PC-3 (cell line): ENCODE measurements around the gene CAPN1. TPM values are rescaled to one million over a fixed set of nuclear protein-coding genes. Genes with fewer than 3 reads are reported as not detected.

Source experiments
- ATAC-seq: fragments of 200-7000 bp; cut with Tn5 transposase; 2 replicates; pipeline ENCODE4 v1.9.1; 2020; ENCODE audit warnings: mild to moderate bottlenecking, moderate library complexity
- BruUV-seq: library from RNA; stranded (reverse); fragments of 400-500 nt; replicated peaks from 2 replicates; lab custom pipeline; 2021; lab: Mats Ljungman, UMichigan
- CTCF ChIA-PET: fragments of 300-600 bp; sonication (Branson Sonifier 250); formaldehyde crosslinking; loops from one replicate; lab custom pipeline; 2022; ENCODE audit warnings: antibody characterized with exemption; lab: Charles Lee
- POLR2A ChIA-PET: fragments of 300-600 bp; sonication (Branson Sonifier 250); formaldehyde crosslinking; loops from one replicate; lab custom pipeline; 2022; ENCODE audit warnings: antibody characterized with exemption; ENCODE audit not compliant: unreplicated experiment; lab: Charles Lee
- DNase-seq: peaks from one replicate; pipeline ENCODE4 v3.0.0-alpha.2; 2015
- H2AFZ ChIP-seq: fragments of 300-600 bp; sonication (generic); 2 replicates; pipeline ENCODE4 v1.6.0; 2016; ENCODE audit warnings: antibody characterized with exemption, low read length
- H3F3A ChIP-seq: fragments of 300-600 bp; sonication (generic); one replicate; pipeline ENCODE4 v1.6.0; 2017; ENCODE audit warnings: antibody characterized with exemption, low read length, control low read depth, mild to moderate bottlenecking; ENCODE audit not compliant: unreplicated experiment
- H3K27ac ChIP-seq: fragments of 300-600 bp; sonication (generic); 2 replicates; pipeline ENCODE4 v1.5.1; 2016; ENCODE audit warnings: mild to moderate bottlenecking, low read length
- H3K27me3 ChIP-seq: fragments of 300-600 bp; sonication (generic); 2 replicates; pipeline ENCODE4 v1.6.1; 2016; ENCODE audit warnings: low read length, mixed read lengths
- H3K36me3 ChIP-seq: fragments of 300-600 bp; sonication (generic); 2 replicates; pipeline ENCODE4 v1.6.1; 2016; ENCODE audit warnings: low read depth, mixed run types, low read length, mixed read lengths
- H3K4me1 ChIP-seq: fragments of 300-600 bp; sonication (generic); 2 replicates; pipeline ENCODE4 v1.5.1; 2016; ENCODE audit warnings: low read length; ENCODE audit not compliant: insufficient read depth
- H3K4me2 ChIP-seq: fragments of 300-600 bp; sonication (generic); 2 replicates; pipeline ENCODE4 v1.6.0; 2016; ENCODE audit warnings: low read length
- H3K4me3 ChIP-seq: fragments of 300-600 bp; sonication (generic); 2 replicates; pipeline ENCODE4 v1.5.1; 2016; ENCODE audit warnings: mild to moderate bottlenecking, low read length, mixed read lengths
- H3K79me2 ChIP-seq: fragments of 300-600 bp; sonication (generic); 2 replicates; pipeline ENCODE4 v1.6.1; 2017; ENCODE audit warnings: low read length, mixed read lengths
- H3K9ac ChIP-seq: fragments of 300-600 bp; sonication (generic); 2 replicates; pipeline ENCODE4 v1.6.0; 2016; ENCODE audit warnings: mild to moderate bottlenecking, low read length
- H3K9me2 ChIP-seq: fragments of 300-600 bp; sonication (generic); replicated peaks from 2 replicates; pipeline ENCODE4 v1.6.1; 2016; ENCODE audit warnings: mixed run types, low read length, mixed read lengths
- H3K9me3 ChIP-seq: fragments of 300-600 bp; sonication (generic); 2 replicates; pipeline ENCODE4 v1.6.1; 2016; ENCODE audit warnings: low read length, mixed read lengths
- H4K20me1 ChIP-seq: fragments of 300-600 bp; sonication (generic); 2 replicates; pipeline ENCODE4 v1.6.1; 2016; ENCODE audit warnings: low read length, mixed read lengths
- EZH2 ChIP-seq: fragments of 300-600 bp; sonication (generic); IDR thresholded peaks from one replicate; pipeline ENCODE4 v1.6.1; 2017; ENCODE audit warnings: antibody characterized with exemption, mild to moderate bottlenecking, low read length; ENCODE audit not compliant: unreplicated experiment
- EZH2phosphoT487 ChIP-seq: fragments of 300-600 bp; sonication (generic); IDR thresholded peaks from 2 replicates; pipeline ENCODE4 v1.6.1; 2018; ENCODE audit warnings: mild to moderate bottlenecking, antibody characterized with exemption, low read length, borderline replicate concordance
- intact Hi-C: fragments of 100-400 bp; cut with micrococcal nuclease; formaldehyde crosslinking; loops from 2 replicates; pipeline ENCODE4 v1.9.0; 2023
- total RNA-seq: library from RNA; depleted of rRNA; stranded (reverse); fragments of >200 nt; gene quantifications from 2 replicates; pipeline ENCODE4 v1.2.3, GENCODE V29; 2014
- TF ChIP-seq, protein P1 (sequence below): fragments of 300-600 bp; sonication (generic); conservative IDR thresholded peaks from 2 replicates; pipeline ENCODE4 v1.5.1; 2017; ENCODE audit warnings: antibody characterized with exemption, low read depth, mild to moderate bottlenecking, low read length

CAPN1 gene
- total RNA-seq, 1 experiment from 2014 or later: 307 TPM

DNA sequence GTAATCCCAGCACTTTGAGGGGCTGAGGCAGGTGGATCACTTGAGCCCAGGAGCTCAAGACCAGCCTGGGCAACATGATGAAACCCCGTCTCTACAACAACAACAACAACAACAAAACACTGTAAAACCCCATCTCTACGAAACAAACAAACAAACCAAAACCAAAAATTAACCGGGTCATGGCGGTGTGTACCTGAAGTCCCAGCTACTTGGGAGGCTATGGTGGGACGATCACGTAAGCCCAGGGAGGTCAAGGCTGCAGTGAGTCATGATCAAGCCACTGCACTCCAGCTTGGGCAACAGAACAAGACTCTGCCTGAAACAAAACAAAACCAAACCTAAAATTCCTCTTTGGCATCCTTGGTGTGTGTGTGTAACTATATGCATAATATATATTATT lies 73.0 kb downstream of the CAPN1 start:
- Histone ChIP-seq H3K4me2 (no peak overlapping the region), H2AFZ (no peak overlapping the region), H4K20me1 (no peaks in the 10 kb centered on the region), H3K4me1 (no peaks in the 10 kb centered on the region; the same call in 1 of the 2 replicates), H3K79me2 (no peaks in the 10 kb centered on the region), H3K9me3 (no peaks in the 10 kb centered on the region), H3K9me2 (no peaks in the 10 kb centered on the region), H3K36me3 (no peaks in the 10 kb centered on the region), H3K27ac (no peak overlapping the region), H3K9ac (no peak overlapping the region), H3K27me3 (no peaks in the 10 kb centered on the region), H3F3A (no peaks in the 10 kb centered on the region), H3K4me3 (no peak overlapping the region)
- TF ChIP-seq EZH2phosphoT487: no peak
- TF ChIP-seq, protein P1, sequence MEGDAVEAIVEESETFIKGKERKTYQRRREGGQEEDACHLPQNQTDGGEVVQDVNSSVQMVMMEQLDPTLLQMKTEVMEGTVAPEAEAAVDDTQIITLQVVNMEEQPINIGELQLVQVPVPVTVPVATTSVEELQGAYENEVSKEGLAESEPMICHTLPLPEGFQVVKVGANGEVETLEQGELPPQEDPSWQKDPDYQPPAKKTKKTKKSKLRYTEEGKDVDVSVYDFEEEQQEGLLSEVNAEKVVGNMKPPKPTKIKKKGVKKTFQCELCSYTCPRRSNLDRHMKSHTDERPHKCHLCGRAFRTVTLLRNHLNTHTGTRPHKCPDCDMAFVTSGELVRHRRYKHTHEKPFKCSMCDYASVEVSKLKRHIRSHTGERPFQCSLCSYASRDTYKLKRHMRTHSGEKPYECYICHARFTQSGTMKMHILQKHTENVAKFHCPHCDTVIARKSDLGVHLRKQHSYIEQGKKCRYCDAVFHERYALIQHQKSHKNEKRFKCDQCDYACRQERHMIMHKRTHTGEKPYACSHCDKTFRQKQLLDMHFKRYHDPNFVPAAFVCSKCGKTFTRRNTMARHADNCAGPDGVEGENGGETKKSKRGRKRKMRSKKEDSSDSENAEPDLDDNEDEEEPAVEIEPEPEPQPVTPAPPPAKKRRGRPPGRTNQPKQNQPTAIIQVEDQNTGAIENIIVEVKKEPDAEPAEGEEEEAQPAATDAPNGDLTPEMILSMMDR: no peak
- POLR2A ChIA-PET: interaction anchor here (0.6 to 0.7 kb wide), 2 partner anchors 45 to 79 kb away, joined by 4 to 5 read pairs; no protein-coding TSS in a partner anchor
- DNase-seq (no peak), ATAC-seq (no peak)
- CTCF ChIA-PET: interaction anchor here (0.6 kb wide), 2 partner anchors 31 to 120 kb away, joined by 3 read pairs; no protein-coding TSS in a partner anchor
- no TSS peak for BruUV-seq
- intact Hi-C loops: loop anchor here (2.0 kb wide), 3 partner anchors 56 to 138 kb away; partner anchors contain the start of genes CAPN1 and ZNHIT2

- peaks cover 14% of the 10 kb centered on the region for H3K4me1 ChIP-seq
- intact Hi-C loops: no loop called here
- no peak for ATAC-seq
- POLR2A ChIA-PET: no interaction called here
- no peak overlapping the region for H2AFZ ChIP-seq
- no peak overlapping the region for H3K4me3 ChIP-seq
- peaks cover 22% of the 10 kb centered on the region for H3K79me2 ChIP-seq
- CTCF ChIA-PET: no interaction called here
- no peaks in the 10 kb centered on the region for H3K36me3 ChIP-seq
- H3K27me3 ChIP-seq: no peaks in the 10 kb centered on the region
- no TSS peak for BruUV-seq
- H4K20me1 ChIP-seq: no peaks in the 10 kb centered on the region
- no peaks in the 10 kb centered on the region for H3F3A ChIP-seq
- no peak overlapping the region for H3K27ac ChIP-seq
- no peak overlapping the region for H3K4me2 ChIP-seq
- no peaks in the 10 kb centered on the region for H3K9me3 ChIP-seq
- no peaks in the 10 kb centered on the region for H3K9me2 ChIP-seq
- no peak overlapping the region for H3K9ac ChIP-seq
- DNase-seq: no peak
- no peak for TF ChIP-seq EZH2phosphoT487
- no peak for TF ChIP-seq EZH2
- TF ChIP-seq, protein P1: no peak
Measured at GRCh38 chr11:65258988-65259387, 77.3 kb downstream of the CAPN1 start.

- ChIA-PET POLR2A (no interaction called here), CTCF (no interaction called here)
- peaks cover 14% of the 10 kb centered on the region for H3K4me1 ChIP-seq
- H4K20me1 ChIP-seq: no peaks in the 10 kb centered on the region
- H3F3A ChIP-seq: no peaks in the 10 kb centered on the region
- no peaks in the 10 kb centered on the region for H3K9me2 ChIP-seq
- DNase-seq: no peak
- H2AFZ ChIP-seq: no peak overlapping the region
- H3K27me3 ChIP-seq: no peaks in the 10 kb centered on the region
- H3K4me3 ChIP-seq: no peak overlapping the region
- no peak overlapping the region for H3K9ac ChIP-seq
- BruUV-seq: no TSS peak
- no peak overlapping the region for H3K4me2 ChIP-seq
- H3K79me2 ChIP-seq: peaks cover 36% of the 10 kb centered on the region
- no peaks in the 10 kb centered on the region for H3K36me3 ChIP-seq
- ATAC-seq: no peak
- H3K9me3 ChIP-seq: no peaks in the 10 kb centered on the region
- TF ChIP-seq EZH2phosphoT487: no peak
- TF ChIP-seq, protein P1: no peak
- TF ChIP-seq EZH2: no peak
- H3K27ac ChIP-seq: no peak overlapping the region
- intact Hi-C loops: no loop called here
Measured at GRCh38 chr11:65260302-65260701, 78.6 kb downstream of the CAPN1 start.
